ENCODE data around the gene MAST1. TPM values are rescaled to one million over a fixed set of nuclear protein-coding genes. Genes with fewer than 3 reads are reported as not detected.
A peak's percentile ranks its signal among the peaks of the same experiment; 100 is the strongest.

MAST1 gene
- total and polyA plus RNA-seq, 7 donors = 0.09 to 0.13 (median 0.10) TPM; not detected in 4

DNA sequence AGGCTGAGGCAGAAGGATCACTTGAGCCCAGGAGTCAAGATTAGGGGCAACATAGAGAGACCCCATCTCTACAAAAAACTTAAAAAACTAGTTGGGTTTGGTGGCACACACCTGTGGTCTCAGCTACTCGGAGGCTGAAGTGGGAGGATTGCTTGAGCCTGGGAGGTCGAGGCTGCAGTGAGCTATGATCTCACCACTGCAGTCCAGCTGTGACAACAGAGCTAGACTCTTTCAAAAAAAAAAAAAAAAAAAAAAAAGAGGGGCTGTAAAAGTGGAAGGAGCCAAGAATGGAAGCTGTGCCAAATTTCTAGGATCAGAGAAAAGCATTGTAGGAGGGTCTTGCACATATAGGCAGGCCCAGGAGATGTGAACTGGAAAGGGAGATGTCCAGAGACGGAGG, 33.4 kb downstream of the MAST1 start:
- no peak for ATAC-seq
- 48 to 66% (median 62%) methylated on average over 3 of the region's 3 CpGs for WGBS, 3 donors
- peaks cover 0 to 11% (median 6%) of the 10 kb centered on the region in 3 donors for H3K27me3 ChIP-seq (ENCODE audit: insufficient read depth in 3 of 3, low read length in 2 of 3)
- no peaks in the 10 kb centered on the region for H3K9me3 ChIP-seq
- no peak overlapping the region for H3K4me3 ChIP-seq
- TF ChIP-seq, protein P1, sequence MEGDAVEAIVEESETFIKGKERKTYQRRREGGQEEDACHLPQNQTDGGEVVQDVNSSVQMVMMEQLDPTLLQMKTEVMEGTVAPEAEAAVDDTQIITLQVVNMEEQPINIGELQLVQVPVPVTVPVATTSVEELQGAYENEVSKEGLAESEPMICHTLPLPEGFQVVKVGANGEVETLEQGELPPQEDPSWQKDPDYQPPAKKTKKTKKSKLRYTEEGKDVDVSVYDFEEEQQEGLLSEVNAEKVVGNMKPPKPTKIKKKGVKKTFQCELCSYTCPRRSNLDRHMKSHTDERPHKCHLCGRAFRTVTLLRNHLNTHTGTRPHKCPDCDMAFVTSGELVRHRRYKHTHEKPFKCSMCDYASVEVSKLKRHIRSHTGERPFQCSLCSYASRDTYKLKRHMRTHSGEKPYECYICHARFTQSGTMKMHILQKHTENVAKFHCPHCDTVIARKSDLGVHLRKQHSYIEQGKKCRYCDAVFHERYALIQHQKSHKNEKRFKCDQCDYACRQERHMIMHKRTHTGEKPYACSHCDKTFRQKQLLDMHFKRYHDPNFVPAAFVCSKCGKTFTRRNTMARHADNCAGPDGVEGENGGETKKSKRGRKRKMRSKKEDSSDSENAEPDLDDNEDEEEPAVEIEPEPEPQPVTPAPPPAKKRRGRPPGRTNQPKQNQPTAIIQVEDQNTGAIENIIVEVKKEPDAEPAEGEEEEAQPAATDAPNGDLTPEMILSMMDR (IDR thresholded peaks at IDR 0.05) = no peak
- intact Hi-C loops (cut with DNase I) = no loop called here
- DNase-seq = no peak
- no peak overlapping the region for H3K27ac ChIP-seq
- peaks cover 4% of the 10 kb centered on the region for H3K4me1 ChIP-seq
- H3K36me3 ChIP-seq (ENCODE audit: insufficient read depth in 1 of 2, low read depth in 1 of 2) = peaks cover 0 to 22% of the 10 kb centered on the region in 2 donors

DNA sequence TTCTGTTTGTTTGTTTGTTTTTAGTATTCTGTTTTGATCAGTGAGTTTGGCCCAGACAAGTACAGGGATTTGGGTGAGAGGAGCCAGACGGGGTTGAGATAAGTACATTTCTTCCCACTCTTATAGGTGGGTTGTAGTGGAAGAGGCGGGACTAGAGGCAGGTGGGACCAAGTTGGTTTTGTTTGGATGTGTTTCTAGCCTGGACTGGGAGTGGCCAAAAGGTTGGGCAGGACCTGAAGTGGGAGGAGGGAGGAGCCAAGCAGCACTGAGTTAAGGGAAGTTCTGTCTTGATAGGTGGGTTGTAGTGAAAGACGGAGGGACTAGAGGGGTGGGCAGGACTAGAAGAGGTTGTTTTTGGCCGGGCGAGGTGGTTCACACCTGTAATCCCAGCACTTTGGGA, 33.9 kb downstream of the MAST1 start:
- H3K36me3 ChIP-seq (ENCODE audit: insufficient read depth in 1 of 2, low read depth in 1 of 2) = peaks cover 0 to 27% of the 10 kb centered on the region in 2 donors
- 87 to 91% (median 88%) methylated on average over 5 of the region's 5 CpGs for WGBS, 3 donors
- intact Hi-C loops (cut with DNase I) = no loop called here

GRCh38 chr19:12872941-12873890, 34.9 kb downstream of the MAST1 start:
- TF ChIP-seq, protein P1 (IDR thresholded peaks at IDR 0.05) = no peak
- ATAC-seq (peak; percentile 56 to 88 (median 84)), DNase-seq (peak; percentile 51 to 72)
- H3K27ac ChIP-seq = no peak overlapping the region
- no peaks in the 10 kb centered on the region for H3K27me3 ChIP-seq (ENCODE audit: insufficient read depth in 3 of 3, low read length in 2 of 3)
- H3K36me3 ChIP-seq (ENCODE audit: insufficient read depth in 1 of 2, low read depth in 1 of 2) = peaks cover 0 to 37% of the 10 kb centered on the region in 2 donors
- H3K4me1 ChIP-seq = no peaks in the 10 kb centered on the region
- H3K9me3 ChIP-seq = no peaks in the 10 kb centered on the region
- H3K4me3 ChIP-seq = peak overlapping the region; percentile 45
- WGBS, 3 donors = 55 to 64% (median 58%) methylated on average over 70 of the region's 70 CpGs
- intact Hi-C loops (cut with DNase I) = no loop called here

More for the DNA sequence above, 33.9 kb downstream of the MAST1 start:
- ATAC-seq = no peak
- DNase-seq = no peak
- H3K27ac ChIP-seq = no peak overlapping the region
- TF ChIP-seq, protein P1 (IDR thresholded peaks at IDR 0.05) = no peak
- peaks cover 0 to 9% (median 5%) of the 10 kb centered on the region in 3 donors for H3K27me3 ChIP-seq (ENCODE audit: insufficient read depth in 3 of 3, low read length in 2 of 3)
- peaks cover 4% of the 10 kb centered on the region for H3K4me1 ChIP-seq
- no peak overlapping the region for H3K4me3 ChIP-seq
- no peaks in the 10 kb centered on the region for H3K9me3 ChIP-seq

- Histone ChIP-seq H3K36me3 (ENCODE audit: insufficient read depth in 1 of 2, low read depth in 1 of 2) (peaks cover 3 to 42% of the 10 kb centered on the region in 2 donors), H3K4me1 (no peaks in the 10 kb centered on the region), H3K4me3 (peak overlapping the region; percentile 45), H3K9me3 (no peaks in the 10 kb centered on the region), H3K27me3 (ENCODE audit: insufficient read depth in 3 of 3, low read length in 2 of 3) (no peaks in the 10 kb centered on the region), H3K27ac (no peak overlapping the region)
- WGBS, 3 donors = 82 to 93% (median 90%) methylated on average over 57 to 86 of the region's 86 CpGs
- ATAC-seq (no peak), DNase-seq (no peak)
- TF ChIP-seq, protein P1 (IDR thresholded peaks at IDR 0.05) = no peak
- intact Hi-C loops (cut with DNase I) = no loop called here
Observed at GRCh38 chr19:12873891-12874745, 35.8 kb downstream of the MAST1 start.
